H7 (cell line): ENCODE measurements around the gene MTMR10. TPM values are rescaled to one million over a fixed set of nuclear protein-coding genes. Genes with fewer than 3 reads are reported as not detected.

Experiments
- DNase-seq: peaks from one replicate; pipeline ENCODE4 v3.0.0; 2012
- H3K27me3 ChIP-seq: 2 replicates; pipeline ENCODE4 v1.6.0; 2011; ENCODE audit warnings: mild to moderate bottlenecking, low read length; ENCODE audit not compliant: control insufficient read depth, insufficient read depth
- H3K36me3 ChIP-seq: replicated peaks from 2 replicates; pipeline ENCODE4 v1.5.1; 2011; ENCODE audit warnings: low read length; ENCODE audit not compliant: control insufficient read depth, insufficient read depth
- H3K4me3 ChIP-seq: 2 replicates; pipeline ENCODE4 v1.5.1; 2011; ENCODE audit warnings: low read depth, mild to moderate bottlenecking, control low read depth, low read length, moderate library complexity; ENCODE audit not compliant: insufficient read depth
- total RNA-seq: library from RNA; depleted of rRNA; stranded (reverse); fragments of >200 nt; shearing (Covaris generic); gene quantifications from 2 replicates; pipeline ENCODE4 v1.2.3, GENCODE V29; 2014

MTMR10 gene
- total RNA-seq, 1 experiment from 2014 or later, result 11.0 TPM

DNA sequence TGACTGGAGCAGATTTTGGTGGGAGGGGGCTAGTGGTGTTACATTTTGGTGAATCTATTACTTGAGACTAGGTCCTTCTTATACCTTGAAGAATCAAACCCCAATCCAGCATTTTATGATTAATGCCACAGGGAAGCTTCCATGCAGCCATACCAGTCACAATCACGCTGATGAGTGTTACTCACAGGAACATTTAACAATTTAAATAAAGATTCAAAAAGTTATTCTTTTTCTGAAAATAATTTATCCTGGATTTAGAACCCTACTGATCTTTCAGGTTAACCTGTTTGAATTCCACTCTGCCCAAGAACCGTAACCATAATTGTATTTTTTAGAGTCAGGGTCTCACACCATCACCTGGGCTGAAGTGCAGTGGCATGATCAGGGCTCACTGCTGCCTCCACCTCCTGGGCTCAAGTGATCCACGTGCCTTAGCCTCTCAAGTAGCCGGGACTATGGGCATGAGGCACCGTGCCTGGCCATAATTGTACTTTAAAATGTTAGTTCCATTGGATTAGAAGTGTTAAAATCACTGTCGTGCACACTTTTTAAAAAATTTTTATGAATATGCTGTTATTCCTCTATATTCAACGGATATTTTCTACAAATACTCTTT is 929 bp upstream of the MTMR10 start:
- Histone ChIP-seq H3K27me3 (no peaks in the 10 kb centered on the region), H3K4me3 (peak overlapping the region; percentile 91), H3K36me3 (no peaks in the 10 kb centered on the region)
- no peak for DNase-seq

DNA sequence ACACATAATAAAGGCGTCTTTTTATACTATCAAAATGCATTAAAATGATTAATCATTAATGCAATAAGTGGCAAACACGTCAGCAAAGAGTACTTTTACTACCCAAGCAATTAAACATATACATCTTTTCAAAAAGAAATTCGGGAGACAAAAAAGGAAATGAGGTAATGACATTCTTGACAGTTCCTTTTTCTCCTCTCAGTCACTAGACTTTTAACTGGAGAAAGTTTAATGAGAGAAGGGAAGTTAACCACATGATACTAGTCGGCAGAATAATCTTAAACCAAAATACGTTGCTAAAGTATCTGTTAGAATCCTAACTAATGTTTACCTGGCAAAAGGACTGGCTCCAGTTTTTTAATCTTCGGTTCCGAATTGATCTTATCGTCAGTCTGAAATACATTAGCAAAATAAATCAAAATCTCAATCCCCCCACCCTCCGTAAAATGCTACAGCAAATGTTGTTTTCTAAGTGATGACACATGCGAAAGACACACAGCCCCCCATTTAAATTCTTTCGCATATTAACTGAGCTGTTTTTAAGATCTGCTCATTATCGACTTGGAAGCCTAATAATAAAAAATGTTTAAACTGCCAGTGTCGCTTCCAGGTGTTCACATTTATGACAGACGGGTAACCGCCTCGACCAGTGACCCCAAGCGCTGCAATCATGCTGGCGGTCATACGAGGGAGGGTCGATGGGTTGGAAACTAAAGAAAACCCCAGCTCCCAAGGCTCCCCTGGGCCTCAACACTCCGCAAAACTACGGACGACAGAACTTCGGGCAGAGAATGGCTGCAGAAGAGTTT is 778 bp downstream of the MTMR10 start:
- peak overlapping the region; percentile 91 for H3K4me3 ChIP-seq
- no peak for DNase-seq
- H3K36me3 ChIP-seq, result no peaks in the 10 kb centered on the region
- no peaks in the 10 kb centered on the region for H3K27me3 ChIP-seq

DNA sequence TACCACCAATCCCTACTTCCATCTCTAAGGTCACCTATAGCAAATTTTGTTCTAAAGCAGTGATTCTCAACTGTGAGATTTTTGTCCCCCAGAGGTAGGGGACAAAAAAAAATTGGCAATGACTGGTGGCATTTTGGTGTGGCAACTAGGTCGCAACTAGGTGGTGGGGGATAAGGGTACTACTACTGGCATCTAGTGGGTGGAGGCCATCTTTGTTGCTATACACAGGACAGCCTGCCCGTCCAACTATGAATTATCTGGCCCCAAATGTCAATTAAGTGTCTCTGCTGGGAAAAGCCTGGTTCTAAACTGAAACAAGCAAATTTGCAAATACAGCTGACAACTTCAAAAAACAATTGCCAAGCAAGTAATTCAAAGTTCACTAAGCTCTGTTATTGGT is 1.4 kb downstream of the MTMR10 start:
- Histone ChIP-seq H3K27me3 (no peaks in the 10 kb centered on the region), H3K4me3 (no peak overlapping the region; the same call in 1 of the 2 replicates), H3K36me3 (no peaks in the 10 kb centered on the region)
- DNase-seq, result no peak

DNA sequence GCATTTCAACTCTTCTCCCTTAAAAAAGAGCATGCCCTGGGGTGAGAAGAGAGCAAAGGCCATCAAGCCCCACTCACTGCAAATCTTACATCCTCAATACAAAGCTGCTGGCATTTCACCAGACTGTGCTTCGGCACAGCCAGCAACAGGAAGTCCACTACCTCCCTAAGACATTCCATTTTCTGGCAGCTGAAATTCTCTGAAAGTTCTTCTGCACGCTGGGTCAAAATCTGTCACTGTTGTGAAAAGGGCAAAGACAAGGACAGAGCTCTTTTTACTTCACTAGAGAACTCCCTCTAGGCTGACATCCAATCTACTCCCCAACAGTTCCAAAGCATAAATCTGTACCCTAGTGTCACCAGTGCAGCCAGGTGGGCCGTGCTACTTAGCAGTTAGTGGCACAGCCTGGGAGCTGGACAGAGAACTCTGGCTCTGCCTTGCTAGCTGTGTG is 6.3 kb downstream of the MTMR10 start:
- H3K4me3 ChIP-seq, result no peak overlapping the region
- H3K27me3 ChIP-seq, result no peaks in the 10 kb centered on the region
- peaks cover 2% of the 10 kb centered on the region for H3K36me3 ChIP-seq
- DNase-seq, result no peak

DNA sequence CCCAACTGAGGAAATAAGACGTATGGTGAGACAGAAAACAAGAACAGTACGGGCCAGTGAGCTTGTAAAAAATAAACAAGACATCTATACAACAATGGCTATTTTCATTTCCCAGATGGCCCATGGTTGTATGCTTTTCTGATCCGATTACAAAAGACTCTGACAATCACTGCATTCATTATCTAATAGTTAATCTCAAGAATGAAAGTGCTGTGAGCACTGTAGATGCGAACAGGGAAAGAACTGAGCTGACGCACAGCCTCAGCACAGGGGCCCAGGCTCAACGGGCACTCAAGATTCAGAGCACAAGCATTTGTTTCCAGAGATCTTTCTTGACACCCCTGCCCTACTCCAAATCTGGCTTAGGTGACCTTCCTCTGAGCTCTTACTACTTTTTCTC is 6.9 kb downstream of the MTMR10 start:
- DNase-seq, result no peak
- Histone ChIP-seq H3K27me3 (no peaks in the 10 kb centered on the region), H3K4me3 (no peak overlapping the region), H3K36me3 (peaks cover 2% of the 10 kb centered on the region)

DNA sequence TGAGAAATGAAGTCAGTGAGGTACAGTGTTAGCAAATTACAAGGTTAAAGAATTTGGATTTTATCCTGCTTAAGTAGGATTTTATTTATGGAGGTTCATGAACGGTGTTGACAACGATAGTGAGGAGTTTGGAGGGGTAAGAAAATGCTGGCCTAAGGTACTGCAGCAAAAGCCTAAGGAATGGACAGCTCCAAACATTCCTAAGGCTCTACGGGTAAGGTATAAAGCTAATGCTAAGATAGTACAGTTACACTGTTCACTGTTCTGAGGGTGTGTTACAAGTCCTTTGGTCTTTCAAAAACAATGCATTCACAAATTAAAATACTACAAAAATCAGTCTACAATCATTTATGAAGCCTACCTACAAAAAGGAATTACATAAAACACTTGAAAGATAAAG is 7.3 kb downstream of the MTMR10 start:
- Histone ChIP-seq H3K27me3 (no peaks in the 10 kb centered on the region), H3K4me3 (no peak overlapping the region), H3K36me3 (peaks cover 2% of the 10 kb centered on the region)
- DNase-seq, result no peak

DNA sequence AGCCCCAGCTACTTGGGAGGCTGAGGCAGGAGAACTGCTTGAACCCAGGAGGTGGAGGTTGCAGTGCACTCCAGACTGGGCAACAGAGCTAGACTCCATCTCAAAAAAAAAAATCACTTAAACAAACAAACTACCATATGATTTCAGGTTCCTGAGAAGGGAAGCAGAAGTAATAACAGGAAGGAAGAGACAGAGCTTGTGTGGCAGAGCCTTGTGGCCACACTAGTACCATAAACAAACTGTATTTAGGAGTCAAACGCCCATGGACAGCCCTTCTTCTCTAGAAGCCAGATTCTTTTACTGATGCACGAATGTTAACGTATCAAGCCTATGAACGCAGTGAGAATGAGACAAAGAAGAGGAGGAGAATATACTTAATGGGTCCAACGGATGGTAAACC is 12.0 kb downstream of the MTMR10 start:
- Histone ChIP-seq H3K36me3 (peaks cover 2% of the 10 kb centered on the region), H3K4me3 (no peak overlapping the region), H3K27me3 (no peaks in the 10 kb centered on the region)
- DNase-seq, result no peak

DNA sequence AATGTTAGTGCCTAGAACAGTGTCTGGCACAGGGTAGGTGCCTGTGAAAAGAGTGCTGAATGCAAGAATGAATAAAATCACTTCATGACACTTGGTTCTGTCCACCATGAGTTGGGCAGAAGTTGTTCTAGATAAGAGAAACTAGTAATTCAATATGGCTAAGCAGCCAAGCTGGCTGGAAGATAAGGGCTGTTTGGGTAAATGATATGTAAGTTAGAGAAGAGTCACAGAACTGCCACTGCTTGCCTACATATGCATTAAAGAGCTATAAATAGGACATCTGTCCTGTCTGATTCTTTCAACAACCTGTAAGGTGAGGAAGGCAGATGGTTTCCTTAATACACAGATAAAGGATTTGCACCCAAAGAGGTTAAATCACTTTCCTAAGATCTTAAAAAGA is 13.1 kb downstream of the MTMR10 start:
- H3K27me3 ChIP-seq, result no peaks in the 10 kb centered on the region
- H3K36me3 ChIP-seq, result peaks cover 2% of the 10 kb centered on the region
- DNase-seq, result no peak
- H3K4me3 ChIP-seq, result no peak overlapping the region

DNA sequence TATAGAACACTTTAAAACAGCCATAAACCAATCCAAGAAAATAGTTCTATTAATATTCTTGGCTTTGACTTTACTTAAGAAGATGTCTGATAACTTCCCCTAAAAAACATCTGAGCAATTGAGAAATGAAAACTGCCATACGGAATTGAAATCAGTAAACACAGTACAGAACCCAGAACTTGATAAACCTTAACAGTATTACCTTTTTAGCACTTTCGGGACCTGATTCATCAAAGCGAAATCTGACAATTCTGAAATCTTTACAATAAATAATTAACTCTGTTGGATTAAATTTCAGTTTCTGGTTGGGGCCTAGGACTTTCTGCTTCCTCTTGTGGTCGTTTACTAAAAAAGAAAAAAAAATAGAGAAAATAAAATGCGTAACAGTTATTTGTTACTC is 17.3 kb downstream of the MTMR10 start:
- Histone ChIP-seq H3K4me3 (no peak overlapping the region), H3K27me3 (no peaks in the 10 kb centered on the region), H3K36me3 (no peaks in the 10 kb centered on the region; the same call in 1 of the 2 replicates)
- DNase-seq, result no peak

DNA sequence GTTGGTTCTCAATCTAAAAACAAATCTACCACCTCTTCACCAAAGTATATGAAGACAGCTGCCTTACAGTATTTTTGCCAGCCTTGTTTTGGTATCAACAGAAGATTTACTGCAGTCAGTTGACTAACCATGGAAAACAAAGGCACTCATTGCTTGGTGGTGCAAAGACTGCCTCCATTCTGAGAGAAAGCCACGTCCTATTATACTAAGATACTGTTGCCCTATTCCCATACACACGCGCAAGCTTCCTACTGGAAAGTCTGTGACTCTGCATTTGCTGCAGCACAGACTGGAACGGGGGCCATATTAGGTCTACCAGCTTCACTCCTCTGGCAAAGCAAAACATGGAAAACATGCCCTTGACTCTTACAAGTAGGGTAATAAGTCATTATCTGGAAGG is 18.0 kb downstream of the MTMR10 start:
- Histone ChIP-seq H3K27me3 (no peaks in the 10 kb centered on the region), H3K36me3 (no peaks in the 10 kb centered on the region; the same call in 1 of the 2 replicates), H3K4me3 (no peak overlapping the region)
- no peak for DNase-seq

DNA sequence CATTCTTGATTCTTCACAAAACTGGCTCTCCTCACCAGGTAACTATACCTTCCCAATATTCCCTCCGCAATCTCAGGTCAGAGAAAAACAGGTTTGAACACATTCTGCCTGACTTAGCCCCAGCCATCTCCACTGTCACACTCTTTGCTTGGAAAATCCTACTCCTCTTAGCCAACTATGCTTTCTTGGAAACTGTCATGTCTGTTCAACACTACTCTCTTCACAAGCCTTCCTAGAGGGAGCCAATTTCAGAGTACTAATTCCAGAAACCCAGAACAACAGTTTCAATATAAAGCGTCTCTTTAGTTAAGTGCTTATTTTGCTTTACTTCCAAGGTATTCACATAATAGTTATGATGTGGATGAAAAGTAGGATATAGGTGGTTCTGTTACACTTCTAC is 21.7 kb downstream of the MTMR10 start:
- DNase-seq, result no peak
- Histone ChIP-seq H3K4me3 (no peak overlapping the region), H3K27me3 (no peaks in the 10 kb centered on the region), H3K36me3 (no peaks in the 10 kb centered on the region; the same call in none of the 2 replicates)

DNA sequence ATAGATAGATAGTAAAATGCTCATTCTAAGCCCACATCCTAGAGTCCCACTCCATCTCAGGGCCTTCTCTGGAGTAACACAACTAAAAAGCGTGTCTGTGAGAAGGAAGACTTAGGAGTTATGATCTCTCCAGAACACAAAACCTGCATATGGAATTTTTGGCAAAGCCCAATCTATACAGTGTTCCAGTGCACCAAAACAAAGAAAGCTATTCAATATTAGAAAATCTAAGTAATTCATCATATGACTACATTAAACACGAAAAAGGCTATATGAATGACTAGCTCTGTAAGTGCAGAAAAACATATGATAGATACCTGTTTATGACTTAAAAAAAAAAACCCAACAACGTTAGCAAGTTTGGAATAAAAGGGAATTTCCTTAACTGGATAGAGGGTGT is 27.7 kb downstream of the MTMR10 start:
- H3K4me3 ChIP-seq, result no peak overlapping the region
- DNase-seq, result no peak
- no peaks in the 10 kb centered on the region for H3K27me3 ChIP-seq
- no peaks in the 10 kb centered on the region; the same call in none of the 2 replicates for H3K36me3 ChIP-seq

DNA sequence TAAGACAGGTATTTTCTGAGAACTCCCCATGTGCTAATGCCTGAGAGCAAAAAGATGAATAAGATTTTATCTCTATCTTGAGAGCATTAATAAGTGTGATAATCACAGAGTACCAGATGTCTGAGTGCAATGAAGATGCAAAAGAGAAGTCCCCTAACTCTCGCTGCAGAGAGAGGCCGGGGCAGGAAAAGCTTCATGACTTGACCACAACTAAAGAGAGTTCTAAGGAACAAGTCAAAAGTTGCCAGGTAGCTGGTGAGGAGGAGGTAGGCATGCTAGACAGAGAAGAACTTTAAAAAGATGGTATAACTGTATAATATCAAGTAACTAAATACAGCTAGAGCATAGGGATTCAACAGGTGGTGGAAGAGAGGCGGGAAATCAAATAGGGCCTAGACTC is 28.8 kb downstream of the MTMR10 start:
- Histone ChIP-seq H3K27me3 (no peaks in the 10 kb centered on the region), H3K4me3 (no peak overlapping the region), H3K36me3 (peaks cover 4% of the 10 kb centered on the region)
- no peak for DNase-seq

DNA sequence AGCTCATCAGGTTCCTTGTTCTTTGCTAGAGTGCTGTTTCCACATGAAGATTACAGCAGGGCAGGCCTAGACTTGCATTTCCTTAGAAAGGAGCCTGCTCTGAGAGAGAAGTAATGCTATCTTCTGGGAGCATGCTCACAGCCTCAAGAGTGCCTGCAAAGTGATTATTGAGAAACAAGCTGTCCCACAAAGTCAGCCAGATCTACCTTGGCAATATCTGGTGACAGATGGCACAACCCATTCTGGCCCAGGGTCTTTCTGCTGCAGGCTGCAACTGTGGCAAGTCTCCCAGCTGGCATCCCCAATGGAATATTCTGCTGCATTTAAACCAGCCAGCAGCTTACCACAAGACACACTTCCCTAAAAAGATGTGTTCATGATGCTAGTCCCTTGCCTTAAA is 29.3 kb downstream of the MTMR10 start:
- DNase-seq, result no peak
- H3K27me3 ChIP-seq, result no peaks in the 10 kb centered on the region
- H3K4me3 ChIP-seq, result no peak overlapping the region
- H3K36me3 ChIP-seq, result peaks cover 4% of the 10 kb centered on the region

DNA sequence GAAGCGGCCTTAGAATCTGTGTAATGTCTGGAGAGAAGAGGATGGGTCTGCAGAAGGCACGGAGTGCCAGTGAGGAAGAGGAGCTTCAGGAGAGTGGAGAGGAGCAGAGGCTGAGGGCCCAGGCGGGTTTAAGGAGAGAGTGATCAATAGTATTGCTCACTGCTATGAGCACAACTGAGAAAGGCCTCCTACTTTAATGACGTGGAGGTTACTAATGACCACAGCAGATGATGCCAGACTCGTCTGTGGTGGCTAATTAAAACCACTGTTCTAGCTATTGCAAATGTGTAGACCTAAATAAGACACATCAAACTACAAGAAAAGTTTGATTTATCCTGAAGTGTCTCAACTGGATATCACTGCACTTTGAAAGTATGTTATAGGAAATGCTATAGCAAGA is 33.2 kb downstream of the MTMR10 start:
- Histone ChIP-seq H3K27me3 (no peaks in the 10 kb centered on the region), H3K36me3 (peaks cover 7% of the 10 kb centered on the region), H3K4me3 (no peak overlapping the region)
- no peak for DNase-seq
